GM12873 (cell line): ENCODE measurements around the gene MYOG.

Experiments used
- CTCF ChIP-seq: IDR thresholded peaks from 2 replicates; pipeline ENCODE4 v1.5.1; 2012; ENCODE audit warnings: low read depth, mild to moderate bottlenecking, moderate library complexity, low read length, control low read depth; ENCODE audit not compliant: insufficient read depth; ENCODE audit errors: missing control alignments

Gene MYOG

GRCh38 chr1:203098914-203099520, 13.2 kb upstream of the MYOG start:
- no peak for TF ChIP-seq CTCF

- TF ChIP-seq CTCF, result no peak
Observed at GRCh38 chr1:203098445-203098844, 12.6 kb upstream of the MYOG start.

- no peak for TF ChIP-seq CTCF
Observed at GRCh38 chr1:203097001-203097400, 11.2 kb upstream of the MYOG start.

- TF ChIP-seq CTCF, result no peak
Observed at GRCh38 chr1:203096566-203096965, 10.8 kb upstream of the MYOG start.

- TF ChIP-seq CTCF, result no peak
Observed at GRCh38 chr1:203095061-203095690, 9.4 kb upstream of the MYOG start.

- no peak for TF ChIP-seq CTCF
Observed at GRCh38 chr1:203093754-203094410, 8.1 kb upstream of the MYOG start.

- TF ChIP-seq CTCF, result no peak
Observed at GRCh38 chr1:203091761-203092330, 6.0 kb upstream of the MYOG start.
